Cardiac muscle cell (in vitro differentiated cells and primary cell): ENCODE results near the gene ZNF318. TPM values are rescaled to one million over a fixed set of nuclear protein-coding genes. Genes with fewer than 3 reads are reported as not detected.
"Not testable (repeated sequence)": the region's sequence is repeated elsewhere in the genome, so short reads cannot be mapped to it uniquely, and the experiment has no call there.

Experiments used
- DNase-seq, 2 donors: peaks; one replicate each; pipeline versions ENCODE4 v3.0.0 to v3.0.0-alpha.2; 2010 to 2017; ENCODE audit warnings: low read depth in 1 of 2, low spot score in 1 of 2
- H3K27ac ChIP-seq: fragments of 200-600 bp; sonication (generic); 2 replicates; pipeline ENCODE4 v1.5.1; 2016
- H3K27me3 ChIP-seq: fragments of 200-600 bp; sonication (generic); 2 replicates; pipeline ENCODE4 v1.6.0; 2016; ENCODE audit warnings: control low read depth
- H3K36me3 ChIP-seq: fragments of 200-600 bp; sonication (generic); 2 replicates; pipeline ENCODE4 v1.5.1; 2016; ENCODE audit warnings: control low read depth
- H3K4me1 ChIP-seq: fragments of 200-600 bp; sonication (generic); 2 replicates; pipeline ENCODE4 v1.8.1; 2017; ENCODE audit warnings: low read depth, mild to moderate bottlenecking, mixed run types
- H3K4me3 ChIP-seq: fragments of 200-600 bp; sonication (generic); 2 replicates; pipeline ENCODE4 v1.5.1; 2016; ENCODE audit warnings: mild to moderate bottlenecking
- H3K9me3 ChIP-seq: fragments of 200-600 bp; sonication (generic); 2 replicates; pipeline ENCODE4 v1.5.1; 2017; ENCODE audit warnings: low read depth, mild to moderate bottlenecking, control low read depth
- CTCF ChIP-seq: IDR thresholded peaks from 2 replicates; pipeline ENCODE4 v1.5.1; 2012; ENCODE audit warnings: low read depth, mild to moderate bottlenecking, low read length
- polyA plus RNA-seq: library from polyadenylated mRNA; unstranded; fragments of >200 nt; fragmentation: Nextera tagmentation; extraction: Ambion mirVana; gene quantifications from 2 replicates; pipeline ENCODE4 v1.2.1, GENCODE V29; 2016
- total RNA-seq: library from RNA; depleted of rRNA; stranded (reverse); fragments of >200 nt; gene quantifications from 2 replicates; pipeline ENCODE4 v1.2.3, GENCODE V29; 2016

ZNF318 gene
- total and polyA plus RNA-seq, 2 experiments from 2014 or later: 16.2 to 27.2 TPM

- DNase-seq: peak; percentile 31 to 39
Observed at GRCh38 chr6:43355862-43356590, 13.4 kb downstream of the ZNF318 start.

GRCh38 chr6:43351951-43352350, 17.5 kb downstream of the ZNF318 start:
- H3K4me1 ChIP-seq, DNase-seq, H3K9me3 ChIP-seq, H3K27ac ChIP-seq, H3K4me3 ChIP-seq, H3K27me3 ChIP-seq: not testable (repeated sequence)
- H3K36me3 ChIP-seq: peaks cover 53% of the 10 kb centered on the region

More at GRCh38 chr6:43355862-43356590, 13.4 kb downstream of the ZNF318 start:
- Histone ChIP-seq H3K27ac (peak overlapping the region; percentile 15), H3K4me1 (no peaks in the 10 kb centered on the region), H3K36me3 (peaks cover 60% of the 10 kb centered on the region), H3K27me3 (no peaks in the 10 kb centered on the region), H3K9me3 (no peaks in the 10 kb centered on the region), H3K4me3 (no peak overlapping the region)
- peak; percentile 42 for TF ChIP-seq CTCF

GRCh38 chr6:43347444-43347843, 22.0 kb downstream of the ZNF318 start:
- Histone ChIP-seq H3K27ac (no peak overlapping the region), H3K4me1 (no peaks in the 10 kb centered on the region), H3K36me3 (peaks cover 48% of the 10 kb centered on the region), H3K4me3 (no peak overlapping the region), H3K9me3 (no peaks in the 10 kb centered on the region), H3K27me3 (no peaks in the 10 kb centered on the region)
- DNase-seq: no peak
- TF ChIP-seq CTCF: no peak

- Histone ChIP-seq H3K4me1 (no peaks in the 10 kb centered on the region), H3K27me3 (no peaks in the 10 kb centered on the region), H3K4me3 (no peak overlapping the region), H3K27ac (no peak overlapping the region), H3K36me3 (peaks cover 52% of the 10 kb centered on the region), H3K9me3 (no peaks in the 10 kb centered on the region)
- no peak for TF ChIP-seq CTCF
- no peak for DNase-seq
Observed at GRCh38 chr6:43347021-43347420, 22.4 kb downstream of the ZNF318 start.

GRCh38 chr6:43346243-43346642, 23.2 kb downstream of the ZNF318 start:
- DNase-seq, H3K4me1 ChIP-seq, H3K9me3 ChIP-seq, H3K4me3 ChIP-seq, H3K27ac ChIP-seq, H3K27me3 ChIP-seq: not testable (repeated sequence)
- H3K36me3 ChIP-seq: peaks cover 55% of the 10 kb centered on the region

GRCh38 chr6:43339168-43339567, 30.3 kb downstream of the ZNF318 start:
- no peak for DNase-seq
- H3K4me3 ChIP-seq: no peak overlapping the region
- TF ChIP-seq CTCF: no peak
- no peaks in the 10 kb centered on the region for H3K9me3 ChIP-seq
- H3K36me3 ChIP-seq: peaks cover 61% of the 10 kb centered on the region
- H3K27ac ChIP-seq: no peak overlapping the region
- no peaks in the 10 kb centered on the region for H3K4me1 ChIP-seq
- H3K27me3 ChIP-seq: no peaks in the 10 kb centered on the region

- no peak for TF ChIP-seq CTCF
Observed at GRCh38 chr6:43338243-43338642, 31.2 kb downstream of the ZNF318 start.

More at GRCh38 chr6:43338243-43338642, 31.2 kb downstream of the ZNF318 start:
- no peak for DNase-seq
- H3K4me3 ChIP-seq: no peak overlapping the region
- no peaks in the 10 kb centered on the region for H3K27me3 ChIP-seq
- no peak overlapping the region for H3K27ac ChIP-seq
- H3K4me1 ChIP-seq: no peaks in the 10 kb centered on the region
- no peaks in the 10 kb centered on the region for H3K9me3 ChIP-seq
- peaks cover 56% of the 10 kb centered on the region for H3K36me3 ChIP-seq
